ENCODE measurements around the gene DDX27. TPM values are rescaled to one million over a fixed set of nuclear protein-coding genes. Genes with fewer than 3 reads are reported as not detected.

The DDX27 gene
- total and polyA plus RNA-seq, 2 of the 13 experiments (the other 11 are each of a cell fraction or from before 2014, with no cell fraction given) = 42.6 to 72.8 TPM

DNA sequence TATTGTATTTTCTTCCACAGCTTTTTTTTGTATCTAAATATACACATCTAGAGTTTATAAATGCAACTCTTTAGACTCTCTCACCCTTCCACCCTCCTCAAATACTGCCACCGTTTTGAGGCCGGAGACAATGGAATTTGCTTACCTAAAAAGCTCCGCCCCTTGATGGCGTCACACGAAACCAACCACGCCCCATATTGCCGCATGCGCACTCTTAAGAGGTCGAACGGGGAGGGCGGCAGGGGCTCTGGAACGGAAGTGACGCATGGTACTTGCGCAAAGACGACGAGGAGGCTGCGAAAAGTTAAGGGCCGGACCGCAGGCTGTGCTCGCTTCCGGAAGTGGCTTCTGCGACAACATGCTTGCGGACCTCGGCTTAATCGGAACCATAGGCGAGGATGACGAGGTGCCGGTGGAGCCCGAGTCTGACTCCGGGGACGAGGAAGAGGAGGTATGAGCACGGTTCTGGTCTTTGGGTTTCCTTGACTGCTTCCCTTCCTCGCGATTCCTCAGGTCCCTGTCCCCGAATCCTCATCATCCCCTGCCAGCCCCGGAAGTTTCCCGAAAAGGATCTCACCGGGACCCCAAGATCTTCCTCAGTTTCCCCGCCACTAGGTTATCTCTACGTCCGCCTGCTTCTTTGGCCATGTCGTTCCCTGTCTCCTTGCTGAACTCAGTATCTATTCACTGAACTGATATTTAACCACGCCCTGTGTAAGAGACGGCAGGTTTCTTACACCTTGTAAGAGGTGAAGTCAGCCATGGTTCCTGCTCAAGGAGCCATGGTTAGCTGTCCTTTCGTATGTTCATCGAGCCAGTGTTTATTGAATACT is at the start of gene DDX27 (continued):
- TF ChIP-seq, protein P1, sequence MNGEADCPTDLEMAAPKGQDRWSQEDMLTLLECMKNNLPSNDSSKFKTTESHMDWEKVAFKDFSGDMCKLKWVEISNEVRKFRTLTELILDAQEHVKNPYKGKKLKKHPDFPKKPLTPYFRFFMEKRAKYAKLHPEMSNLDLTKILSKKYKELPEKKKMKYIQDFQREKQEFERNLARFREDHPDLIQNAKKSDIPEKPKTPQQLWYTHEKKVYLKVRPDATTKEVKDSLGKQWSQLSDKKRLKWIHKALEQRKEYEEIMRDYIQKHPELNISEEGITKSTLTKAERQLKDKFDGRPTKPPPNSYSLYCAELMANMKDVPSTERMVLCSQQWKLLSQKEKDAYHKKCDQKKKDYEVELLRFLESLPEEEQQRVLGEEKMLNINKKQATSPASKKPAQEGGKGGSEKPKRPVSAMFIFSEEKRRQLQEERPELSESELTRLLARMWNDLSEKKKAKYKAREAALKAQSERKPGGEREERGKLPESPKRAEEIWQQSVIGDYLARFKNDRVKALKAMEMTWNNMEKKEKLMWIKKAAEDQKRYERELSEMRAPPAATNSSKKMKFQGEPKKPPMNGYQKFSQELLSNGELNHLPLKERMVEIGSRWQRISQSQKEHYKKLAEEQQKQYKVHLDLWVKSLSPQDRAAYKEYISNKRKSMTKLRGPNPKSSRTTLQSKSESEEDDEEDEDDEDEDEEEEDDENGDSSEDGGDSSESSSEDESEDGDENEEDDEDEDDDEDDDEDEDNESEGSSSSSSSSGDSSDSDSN (CRISPR knock-in tag; IDR thresholded peaks at IDR 0.05) = peak; percentile 72
- TF ChIP-seq ZMYM2 (CRISPR knock-in tag; IDR thresholded peaks at IDR 0.05) = peak; percentile 16; the same call in 1 of the 2 replicates
- TF ChIP-seq DNMT1 (CRISPR knock-in tag; IDR thresholded peaks at IDR 0.05) = no peak
- peak; percentile 79 for TF ChIP-seq ZNF143 (CRISPR knock-in tag; IDR thresholded peaks at IDR 0.05)
- no peak; the same call in none of the 2 replicates for TF ChIP-seq PPARG (CRISPR knock-in tag; conservative IDR thresholded peaks at IDR 0.05)
- TF ChIP-seq, protein P2, sequence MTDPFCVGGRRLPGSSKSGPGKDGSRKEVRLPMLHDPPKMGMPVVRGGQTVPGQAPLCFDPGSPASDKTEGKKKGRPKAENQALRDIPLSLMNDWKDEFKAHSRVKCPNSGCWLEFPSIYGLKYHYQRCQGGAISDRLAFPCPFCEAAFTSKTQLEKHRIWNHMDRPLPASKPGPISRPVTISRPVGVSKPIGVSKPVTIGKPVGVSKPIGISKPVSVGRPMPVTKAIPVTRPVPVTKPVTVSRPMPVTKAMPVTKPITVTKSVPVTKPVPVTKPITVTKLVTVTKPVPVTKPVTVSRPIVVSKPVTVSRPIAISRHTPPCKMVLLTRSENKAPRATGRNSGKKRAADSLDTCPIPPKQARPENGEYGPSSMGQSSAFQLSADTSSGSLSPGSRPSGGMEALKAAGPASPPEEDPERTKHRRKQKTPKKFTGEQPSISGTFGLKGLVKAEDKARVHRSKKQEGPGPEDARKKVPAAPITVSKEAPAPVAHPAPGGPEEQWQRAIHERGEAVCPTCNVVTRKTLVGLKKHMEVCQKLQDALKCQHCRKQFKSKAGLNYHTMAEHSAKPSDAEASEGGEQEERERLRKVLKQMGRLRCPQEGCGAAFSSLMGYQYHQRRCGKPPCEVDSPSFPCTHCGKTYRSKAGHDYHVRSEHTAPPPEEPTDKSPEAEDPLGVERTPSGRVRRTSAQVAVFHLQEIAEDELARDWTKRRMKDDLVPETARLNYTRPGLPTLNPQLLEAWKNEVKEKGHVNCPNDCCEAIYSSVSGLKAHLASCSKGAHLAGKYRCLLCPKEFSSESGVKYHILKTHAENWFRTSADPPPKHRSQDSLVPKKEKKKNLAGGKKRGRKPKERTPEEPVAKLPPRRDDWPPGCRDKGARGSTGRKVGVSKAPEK (CRISPR knock-in tag; IDR thresholded peaks at IDR 0.05; ENCODE audit: borderline replicate concordance) = peak; percentile 89; the same call in 1 of the 2 replicates
- TF ChIP-seq E2F2 (CRISPR knock-in tag; IDR thresholded peaks at IDR 0.05; ENCODE audit: borderline replicate concordance) = peak; percentile 89; the same call in 1 of the 2 replicates
- 0 out of 2 replicates have a peak, but pooled peaks have one; percentile 44 for TF ChIP-seq PHF21A (CRISPR knock-in tag; IDR thresholded peaks at IDR 0.05)
- TF ChIP-seq MXD4 (CRISPR knock-in tag; IDR thresholded peaks at IDR 0.05) = peak; percentile 96
- peak; percentile 99 for TF ChIP-seq ETV5 (CRISPR knock-in tag; IDR thresholded peaks at IDR 0.05; ENCODE audit: borderline replicate concordance)
- TF ChIP-seq, protein P3, sequence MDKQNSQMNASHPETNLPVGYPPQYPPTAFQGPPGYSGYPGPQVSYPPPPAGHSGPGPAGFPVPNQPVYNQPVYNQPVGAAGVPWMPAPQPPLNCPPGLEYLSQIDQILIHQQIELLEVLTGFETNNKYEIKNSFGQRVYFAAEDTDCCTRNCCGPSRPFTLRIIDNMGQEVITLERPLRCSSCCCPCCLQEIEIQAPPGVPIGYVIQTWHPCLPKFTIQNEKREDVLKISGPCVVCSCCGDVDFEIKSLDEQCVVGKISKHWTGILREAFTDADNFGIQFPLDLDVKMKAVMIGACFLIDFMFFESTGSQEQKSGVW (CRISPR knock-in tag; IDR thresholded peaks at IDR 0.05; ENCODE audit: borderline replicate concordance) = no peak
- TF ChIP-seq JARID2 (CRISPR knock-in tag; IDR thresholded peaks at IDR 0.05; ENCODE audit: insufficient replicate concordance) = no peak
- TF ChIP-seq IKZF1 (IDR thresholded peaks at IDR 0.05) = no peak
- TF ChIP-seq, protein P4, sequence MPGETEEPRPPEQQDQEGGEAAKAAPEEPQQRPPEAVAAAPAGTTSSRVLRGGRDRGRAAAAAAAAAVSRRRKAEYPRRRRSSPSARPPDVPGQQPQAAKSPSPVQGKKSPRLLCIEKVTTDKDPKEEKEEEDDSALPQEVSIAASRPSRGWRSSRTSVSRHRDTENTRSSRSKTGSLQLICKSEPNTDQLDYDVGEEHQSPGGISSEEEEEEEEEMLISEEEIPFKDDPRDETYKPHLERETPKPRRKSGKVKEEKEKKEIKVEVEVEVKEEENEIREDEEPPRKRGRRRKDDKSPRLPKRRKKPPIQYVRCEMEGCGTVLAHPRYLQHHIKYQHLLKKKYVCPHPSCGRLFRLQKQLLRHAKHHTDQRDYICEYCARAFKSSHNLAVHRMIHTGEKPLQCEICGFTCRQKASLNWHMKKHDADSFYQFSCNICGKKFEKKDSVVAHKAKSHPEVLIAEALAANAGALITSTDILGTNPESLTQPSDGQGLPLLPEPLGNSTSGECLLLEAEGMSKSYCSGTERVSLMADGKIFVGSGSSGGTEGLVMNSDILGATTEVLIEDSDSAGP (CRISPR knock-in tag; IDR thresholded peaks at IDR 0.05; ENCODE audit: borderline replicate concordance) = peak; percentile 93
- TF ChIP-seq ZNF790 (CRISPR knock-in tag; IDR thresholded peaks at IDR 0.05; ENCODE audit: borderline replicate concordance) = no peak; the same call in 1 of the 2 replicates
- no peak for TF ChIP-seq ZNF558 (CRISPR knock-in tag; IDR thresholded peaks at IDR 0.05; ENCODE audit: borderline replicate concordance)
- no peak for TF ChIP-seq U2AF2 (IDR thresholded peaks at IDR 0.05; ENCODE audit: low read depth, low read length)
- TF ChIP-seq ZNF34 (CRISPR knock-in tag; IDR thresholded peaks at IDR 0.05; ENCODE audit: borderline replicate concordance) = no peak
- no peak for TF ChIP-seq SP1 (IDR thresholded peaks at IDR 0.05)
- TF ChIP-seq SP1 (CRISPR knock-in tag; IDR thresholded peaks at IDR 0.05) = peak; percentile 91
- TF ChIP-seq PLRG1 (conservative IDR thresholded peaks at IDR 0.05) = no peak
